Esophagus muscularis mucosa (tissue), 4 donors: Measurements from ENCODE around the gene SH3RF3.

Source experiments
- EP300 ChIP-seq: sonication (generic); formaldehyde crosslinking; IDR thresholded peaks from one replicate; pipeline ENCODE4 v1.6.1; 2017; ENCODE audit warnings: antibody characterized with exemption
- POLR2A ChIP-seq: fragments of 450-650 bp; IDR thresholded peaks from one replicate; pipeline ENCODE4 v1.6.1; 2017; ENCODE audit warnings: antibody characterized with exemption, moderate library complexity, mild to moderate bottlenecking, low read depth
- TF ChIP-seq, protein P1 (sequence below), 3 experiments: fragments of 200-600 bp in 2 of 3; fragments of 450-650 bp in 1 of 3; sonication (generic) in 2 of 3; IDR thresholded peaks; one replicate each; pipeline ENCODE4 v1.5.1; 2017 to 2019; ENCODE audit warnings: antibody characterized with exemption in 3 of 3, mild to moderate bottlenecking in 2 of 3, moderate library complexity in 1 of 3

DNA sequence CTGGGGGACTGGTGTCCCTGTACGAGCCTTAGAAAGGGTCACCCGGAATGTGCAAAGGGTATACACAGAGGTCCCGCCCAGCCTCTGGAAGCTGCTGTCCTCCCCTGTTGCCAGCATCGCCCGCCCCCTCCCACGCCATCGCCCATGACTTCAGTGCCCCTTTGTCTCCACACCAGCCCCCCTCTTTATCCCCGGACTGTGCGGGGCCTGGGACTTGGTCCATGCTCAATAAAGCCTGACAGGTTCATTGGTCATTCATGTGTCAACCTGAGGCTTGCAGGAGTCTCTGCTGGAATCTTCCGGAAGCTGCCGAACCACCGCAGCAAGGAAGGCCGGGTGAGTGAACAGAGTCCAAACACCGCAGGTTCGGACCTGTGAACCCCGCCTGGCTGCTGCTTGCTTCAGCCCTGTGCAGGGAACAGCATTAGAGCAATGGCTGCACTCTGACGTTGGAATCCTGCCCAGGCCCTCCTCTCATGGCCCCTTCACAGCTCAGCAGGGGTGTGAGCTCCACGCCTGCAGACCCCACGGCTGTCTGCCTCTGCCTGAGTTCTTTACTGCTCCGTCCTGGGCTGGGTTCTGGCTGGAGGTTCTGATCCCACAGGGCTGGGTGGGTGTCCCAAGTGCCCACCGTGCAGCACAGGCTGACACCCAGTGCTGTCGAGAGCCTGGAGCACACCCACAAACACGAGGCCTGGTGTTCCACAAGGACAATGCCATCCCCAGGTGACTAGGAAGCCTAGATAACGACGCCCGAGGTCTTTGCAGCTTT, 388.3 kb downstream of the SH3RF3 start:
- no peak for TF ChIP-seq EP300
- TF ChIP-seq, protein P1, sequence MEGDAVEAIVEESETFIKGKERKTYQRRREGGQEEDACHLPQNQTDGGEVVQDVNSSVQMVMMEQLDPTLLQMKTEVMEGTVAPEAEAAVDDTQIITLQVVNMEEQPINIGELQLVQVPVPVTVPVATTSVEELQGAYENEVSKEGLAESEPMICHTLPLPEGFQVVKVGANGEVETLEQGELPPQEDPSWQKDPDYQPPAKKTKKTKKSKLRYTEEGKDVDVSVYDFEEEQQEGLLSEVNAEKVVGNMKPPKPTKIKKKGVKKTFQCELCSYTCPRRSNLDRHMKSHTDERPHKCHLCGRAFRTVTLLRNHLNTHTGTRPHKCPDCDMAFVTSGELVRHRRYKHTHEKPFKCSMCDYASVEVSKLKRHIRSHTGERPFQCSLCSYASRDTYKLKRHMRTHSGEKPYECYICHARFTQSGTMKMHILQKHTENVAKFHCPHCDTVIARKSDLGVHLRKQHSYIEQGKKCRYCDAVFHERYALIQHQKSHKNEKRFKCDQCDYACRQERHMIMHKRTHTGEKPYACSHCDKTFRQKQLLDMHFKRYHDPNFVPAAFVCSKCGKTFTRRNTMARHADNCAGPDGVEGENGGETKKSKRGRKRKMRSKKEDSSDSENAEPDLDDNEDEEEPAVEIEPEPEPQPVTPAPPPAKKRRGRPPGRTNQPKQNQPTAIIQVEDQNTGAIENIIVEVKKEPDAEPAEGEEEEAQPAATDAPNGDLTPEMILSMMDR (IDR thresholded peaks at IDR 0.05): no peak
- no peak for TF ChIP-seq POLR2A
